Body of pancreas (tissue), 4 donors: ENCODE results near the gene MEIG1.

Experiments
- CTCF ChIP-seq, 7 experiments: fragments of 450-650 bp in 4 of 7; fragments of 200-600 bp in 3 of 7; sonication (generic) in 3 of 7; IDR thresholded peaks; one replicate each; pipeline ENCODE4 v1.5.1; 2016 to 2019; ENCODE audit warnings: antibody characterized with exemption in 7 of 7
- POLR2A ChIP-seq, 3 donors: fragments of 450-650 bp; IDR thresholded peaks; one replicate each; pipeline ENCODE4 v1.6.1; 2016; ENCODE audit warnings: antibody characterized with exemption in 3 of 3, mild to moderate bottlenecking in 2 of 3

GRCh38 chr10:14958872-14959220, 342 bp upstream of the MEIG1 start:
- TF ChIP-seq CTCF (IDR thresholded peaks at IDR 0.05) = no peak
- no peak for TF ChIP-seq POLR2A (IDR thresholded peaks at IDR 0.05)
